GM21526 (cell line): ENCODE results near the gene XYLB.
"Not testable (repeated sequence)": the region's sequence is repeated elsewhere in the genome, so short reads cannot be mapped to it uniquely, and the experiment has no call there.

Source experiments
- ATAC-seq: cut with Tn5 transposase; IDR thresholded peaks from one replicate; pipeline ENCODE4 v1.9.1; 2021; ENCODE audit warnings: moderate library complexity; ENCODE audit not compliant: unreplicated experiment, low FRiP score

Gene XYLB

GRCh38 chr3:38320638-38321037 is 25.9 kb upstream of the XYLB start:
- not testable (repeated sequence) for ATAC-seq

- no peak for ATAC-seq
Measured at GRCh38 chr3:38323060-38323459, 23.5 kb upstream of the XYLB start.

GRCh38 chr3:38325256-38325655 is 21.3 kb upstream of the XYLB start:
- no peak for ATAC-seq

GRCh38 chr3:38327335-38328009 is 19.1 kb upstream of the XYLB start:
- ATAC-seq = no peak

GRCh38 chr3:38331257-38332022 is 15.1 kb upstream of the XYLB start:
- no peak for ATAC-seq

- ATAC-seq = no peak
Measured at GRCh38 chr3:38332201-38332600, 14.4 kb upstream of the XYLB start.

- no peak for ATAC-seq
Measured at GRCh38 chr3:38334142-38335055, 12.2 kb upstream of the XYLB start.

- ATAC-seq = no peak
Measured at GRCh38 chr3:38335263-38335662, 11.3 kb upstream of the XYLB start.

- ATAC-seq = no peak
Measured at GRCh38 chr3:38337703-38338102, 8.9 kb upstream of the XYLB start.

- ATAC-seq = no peak
Measured at GRCh38 chr3:38343797-38344594, 2.6 kb upstream of the XYLB start.

GRCh38 chr3:38345879-38346586 is 552 bp upstream of the XYLB start:
- ATAC-seq = peak; percentile 24

GRCh38 chr3:38347421-38348200 is 1.0 kb downstream of the XYLB start:
- no peak for ATAC-seq

GRCh38 chr3:38348903-38349302 is 2.3 kb downstream of the XYLB start:
- ATAC-seq = no peak

- no peak for ATAC-seq
Measured at GRCh38 chr3:38349684-38350359, 3.2 kb downstream of the XYLB start.

GRCh38 chr3:38353151-38353550 is 6.6 kb downstream of the XYLB start:
- ATAC-seq = no peak

- no peak for ATAC-seq
Measured at GRCh38 chr3:38354588-38355330, 8.2 kb downstream of the XYLB start.

GRCh38 chr3:38359038-38359437 is 12.5 kb downstream of the XYLB start:
- ATAC-seq = no peak

GRCh38 chr3:38360345-38360744 is 13.8 kb downstream of the XYLB start:
- ATAC-seq = no peak
